Activated B cell treated with CpG ODN at 0.5 μM for 24 hours (primary cell): Measurements from ENCODE around the gene ANKRD13B. TPM values are rescaled to one million over a fixed set of nuclear protein-coding genes. Genes with fewer than 3 reads are reported as not detected.

ENCODE experiments used
- ATAC-seq: fragments of 200-7000 bp; cut with Tn5 transposase; one replicate; pipeline ENCODE4 v1.10.0; 2021; ENCODE audit warnings: low read depth, mild to moderate bottlenecking, moderate library complexity
- CTCF ChIA-PET: fragments of 350-600 bp; sonication (Branson Sonifier 250); formaldehyde crosslinking; loops from one replicate; lab custom pipeline; 2021; ENCODE audit warnings: antibody characterized with exemption; lab: Charles Lee
- POLR2A ChIA-PET: fragments of 350-600 bp; sonication (Branson Sonifier 250); formaldehyde crosslinking; loops from one replicate; lab custom pipeline; 2021; ENCODE audit warnings: antibody characterized with exemption; lab: Charles Lee
- DNase-seq: peaks from one replicate; pipeline ENCODE4 v3.0.0; 2022
- H3K27ac Mint-ChIP-seq: one replicate; pipeline ENCODE4 v1.8.0; 2020; ENCODE audit warnings: mixed read lengths
- H3K27me3 Mint-ChIP-seq: one replicate; pipeline ENCODE4 v1.8.0; 2021; ENCODE audit warnings: mixed read lengths
- H3K36me3 Mint-ChIP-seq: one replicate; pipeline ENCODE4 v1.8.0; 2021; ENCODE audit warnings: low read depth, mixed read lengths
- H3K4me1 Mint-ChIP-seq: one replicate; pipeline ENCODE4 v1.8.0; 2021; ENCODE audit warnings: mixed read lengths
- H3K4me3 Mint-ChIP-seq: one replicate; pipeline ENCODE4 v1.8.0; 2020; ENCODE audit warnings: mild to moderate bottlenecking, mixed read lengths
- H3K9me3 Mint-ChIP-seq: one replicate; pipeline ENCODE4 v1.8.0; 2020; ENCODE audit warnings: mixed read lengths
- CTCF ChIP-seq: fragments of 200-600 bp; IDR thresholded peaks from one replicate; pipeline ENCODE4 v1.8.0; 2022; ENCODE audit warnings: antibody characterized with exemption, mild to moderate bottlenecking
- intact Hi-C: fragments of 100-400 bp; cut with micrococcal nuclease; formaldehyde crosslinking; loops from one replicate; pipeline ENCODE4 v1.15.1; 2024
- total RNA-seq: library from RNA; stranded (reverse); gene quantifications from 2 replicates; pipeline ENCODE4 v1.2.3, GENCODE V29; 2022

ANKRD13B gene
- total RNA-seq, 1 donor from 2014 or later, result 3.5 TPM

- ATAC-seq, result no peak
- intact Hi-C loops, result loop anchor here (5.0 kb wide), 1 partner anchor 1237 kb away; the partner anchor contains the start of gene CRLF3
- peaks cover 57% of the 10 kb centered on the region for H3K4me1 Mint-ChIP-seq
- DNase-seq, result no peak
- POLR2A ChIA-PET, result interaction anchor here (0.5 to 0.7 kb wide), 2 partner anchors 17 to 161 kb away, joined by 3 to 12 read pairs; partner anchors contain the start of gene TP53I13
- peaks cover 15% of the 10 kb centered on the region for H3K36me3 Mint-ChIP-seq
- no peaks in the 10 kb centered on the region for H3K9me3 Mint-ChIP-seq
- CTCF ChIA-PET, result interaction anchor here (0.7 to 3.0 kb wide), 2 partner anchors 23 to 32 kb away, joined by 5 to 12 read pairs; no protein-coding TSS in a partner anchor
- no peaks in the 10 kb centered on the region for H3K27me3 Mint-ChIP-seq
- no peak overlapping the region for H3K4me3 Mint-ChIP-seq
- TF ChIP-seq CTCF, result no peak
- H3K27ac Mint-ChIP-seq, result peak overlapping the region; percentile 71
These were observed 7.7 kb upstream of the ANKRD13B start for GRCh38 chr17:29585080-29585751.

- peaks cover 70% of the 10 kb centered on the region for H3K4me1 Mint-ChIP-seq
- POLR2A ChIA-PET, result interaction anchor here (0.6 to 0.9 kb wide), 3 partner anchors 11 to 31 kb away, joined by 3 read pairs; no protein-coding TSS in a partner anchor
- H3K27me3 Mint-ChIP-seq, result no peaks in the 10 kb centered on the region
- H3K27ac Mint-ChIP-seq, result peak overlapping the region; percentile 83
- peaks cover 12% of the 10 kb centered on the region for H3K36me3 Mint-ChIP-seq
- no peak for TF ChIP-seq CTCF
- DNase-seq, result no peak
- no peaks in the 10 kb centered on the region for H3K9me3 Mint-ChIP-seq
- intact Hi-C loops, result loop anchor here (5.0 kb wide), 1 partner anchor 1235 kb away; the partner anchor contains the start of gene CRLF3
- no peak for ATAC-seq
- H3K4me3 Mint-ChIP-seq, result no peak overlapping the region
- CTCF ChIA-PET, result interaction anchor here (1.8 to 3.0 kb wide), 2 partner anchors 30 to 31 kb away, joined by 10 to 12 read pairs; no protein-coding TSS in a partner anchor
These were observed 6.1 kb upstream of the ANKRD13B start for GRCh38 chr17:29586676-29587469.

- POLR2A ChIA-PET, result interaction anchor here (0.8 to 1.1 kb wide), 3 partner anchors 11 to 119 kb away, joined by 3 to 5 read pairs (median 3); no protein-coding TSS in a partner anchor
- H3K4me1 Mint-ChIP-seq, result peaks cover 77% of the 10 kb centered on the region
- H3K36me3 Mint-ChIP-seq, result peaks cover 5% of the 10 kb centered on the region
- DNase-seq (no peak), ATAC-seq (no peak)
- CTCF ChIA-PET, result interaction anchor here (1.5 to 1.8 kb wide), 3 partner anchors 26 to 52 kb away, joined by 3 to 10 read pairs (median 4); no protein-coding TSS in a partner anchor
- intact Hi-C loops, result loop anchor here (5.0 kb wide), 1 partner anchor 1235 kb away; the partner anchor contains the start of gene CRLF3
- no peaks in the 10 kb centered on the region for H3K27me3 Mint-ChIP-seq
- peak overlapping the region; percentile 87 for H3K4me3 Mint-ChIP-seq
- TF ChIP-seq CTCF, result no peak
- H3K9me3 Mint-ChIP-seq, result no peaks in the 10 kb centered on the region
- H3K27ac Mint-ChIP-seq, result peak overlapping the region; percentile 83
These were observed 5.3 kb upstream of the ANKRD13B start for GRCh38 chr17:29587591-29587990.

GRCh38 chr17:29588017-29588561 is 4.8 kb upstream of the ANKRD13B start:
- H3K4me3 Mint-ChIP-seq, result peak overlapping the region; percentile 87
- POLR2A ChIA-PET, result interaction anchor here (0.9 to 1.1 kb wide), 4 partner anchors 9 to 173 kb away, joined by 3 to 5 read pairs (median 4); no protein-coding TSS in a partner anchor
- no peak for TF ChIP-seq CTCF
- CTCF ChIA-PET, result interaction anchor here (1.5 to 1.8 kb wide), 3 partner anchors 25 to 51 kb away, joined by 3 to 10 read pairs (median 4); no protein-coding TSS in a partner anchor
- H3K27ac Mint-ChIP-seq, result peak overlapping the region; percentile 83
- H3K9me3 Mint-ChIP-seq, result no peaks in the 10 kb centered on the region
- H3K27me3 Mint-ChIP-seq, result no peaks in the 10 kb centered on the region
- no peak for ATAC-seq
- H3K4me1 Mint-ChIP-seq, result peaks cover 80% of the 10 kb centered on the region
- intact Hi-C loops, result loop anchor here (2.0 to 5.0 kb wide), 3 partner anchors 173 to 1234 kb away; partner anchors contain the start of genes CRLF3 and SSH2
- H3K36me3 Mint-ChIP-seq, result peaks cover 3% of the 10 kb centered on the region
- no peak for DNase-seq
